ENCODE results near the gene TOX4. TPM values are rescaled to one million over a fixed set of nuclear protein-coding genes. Genes with fewer than 3 reads are reported as not detected.

Gene TOX4
- total and polyA plus RNA-seq, 2 of the 4 experiments (the other 2 are of a cell fraction) = 26.7 to 56.6 TPM

GRCh38 chr14:21498540-21499526 lies 21.8 kb downstream of the TOX4 start:
- Histone ChIP-seq H2BK20ac (ENCODE audit: low read depth, low read length) (no peak overlapping the region), H2AK5ac (ENCODE audit: low read depth, low read length) (no peak overlapping the region), H3K14ac (replicated peaks; ENCODE audit: low read depth, low read length) (no peak overlapping the region), H3K18ac (ENCODE audit: low read depth, low read length) (no peak overlapping the region), H4K5ac (ENCODE audit: low read depth, low read length) (no peak overlapping the region), H3K4me3 (ENCODE audit: insufficient read depth, low read depth, low read length) (no peak overlapping the region), H3K27me3 (ENCODE audit: control insufficient read depth, insufficient read depth, low read length) (no peaks in the 10 kb centered on the region), H3K9me1 (ENCODE audit: insufficient read depth, low read length) (peaks cover 9% of the 10 kb centered on the region), H4K8ac (ENCODE audit: low read depth in 2 of 2, low read length in 2 of 2) (no peak overlapping the region), H3K4me1 (ENCODE audit: control insufficient read depth, insufficient read depth, low read length) (peaks cover 6% of the 10 kb centered on the region), H4K91ac (ENCODE audit: insufficient read depth, low read depth, low read length) (no peak overlapping the region), H2BK5ac (ENCODE audit: low read depth, low read length, poor library complexity, severe bottlenecking) (no peak overlapping the region), H2BK15ac (ENCODE audit: low read depth, low read length) (no peak overlapping the region), H2BK120ac (ENCODE audit: low read depth, low read length) (no peak overlapping the region), H3K4ac (ENCODE audit: low read depth, low read length) (no peak overlapping the region), H4K20me1 (ENCODE audit: insufficient read depth, low read length) (no peaks in the 10 kb centered on the region), H3K9me3 (ENCODE audit: control insufficient read depth, insufficient read depth, low read length) (no peaks in the 10 kb centered on the region), H3K23ac (ENCODE audit: low read depth, low read length) (no peak overlapping the region), H3K27ac (ENCODE audit: insufficient read depth, low read length) (peak overlapping the region; percentile 33; the same call in 1 of the 2 replicates), H3K9ac (ENCODE audit: low read depth, low read length) (no peak overlapping the region), H2AFZ (replicated peaks; ENCODE audit: low read length, poor library complexity) (no peak overlapping the region), H3K4me2 (ENCODE audit: low read depth, low read length) (no peak overlapping the region), H2AK9ac (replicated peaks; ENCODE audit: low read depth, low read length, poor library complexity) (no peak overlapping the region), H3K36me3 (ENCODE audit: control insufficient read depth, insufficient read depth, low read length) (peaks cover 52% of the 10 kb centered on the region), H3K79me1 (ENCODE audit: low read depth in 1 of 2, low read length in 2 of 2) (peaks cover 14 to 19% of the 10 kb centered on the region in 2 experiments), H3K56ac (ENCODE audit: extremely low read depth, insufficient read depth, low read length) (no peak overlapping the region)
- ChIA-PET CTCF (interaction anchor here (0.6 to 1.7 kb wide), 11 partner anchors 11 to 224 kb away, joined by 3 to 10 read pairs (median 3); partner anchors contain the start of genes CHD8, METTL3, RAB2B and SALL2), POLR2A (ENCODE audit: unreplicated experiment) (interaction anchor here (0.7 kb wide), 1 partner anchor 56 kb away, joined by 3 read pairs; no protein-coding TSS in a partner anchor)
- DNase-seq = peak; percentile 73
- dilution Hi-C loops (cut with HindIII; ENCODE audit: low sequenced_read_pairs, unreplicated experiment) (no loop called here), intact Hi-C loops (cut with micrococcal nuclease) (loop anchor here (1.0 kb wide), 1 partner anchor 58 kb away; no protein-coding TSS in a partner anchor), in situ Hi-C loops (cut with MboI; ENCODE audit: low sequenced_read_pairs) (loop anchor here (5.0 kb wide), 1 partner anchor 53 kb away; no protein-coding TSS in a partner anchor)
- no CpG with 5 or more reads among the region's 5 CpGs for WGBS, 2 experiments (ENCODE audit: extremely low coverage in 2 of 2, insufficient read length in 1 of 2)
- peak; percentile 41; the same call in 1 of the 2 replicates for ATAC-seq (ENCODE audit: low read depth)
- BruUV-seq (replicated peaks) = no TSS peak
- peak; percentile 60 for TF ChIP-seq SMC3 (IDR thresholded peaks at IDR 0.05; ENCODE audit: low read depth, low read length)
- TF ChIP-seq CEBPB (IDR thresholded peaks at IDR 0.05; ENCODE audit: low read depth, low read length) = no peak
- TF ChIP-seq NFE2L2 (IDR thresholded peaks at IDR 0.05; ENCODE audit: low read depth, low read length) = no peak
- peak; percentile 49 for TF ChIP-seq CTCF (conservative IDR thresholded peaks at IDR 0.05; ENCODE audit: low read depth, low read length)
- peak; percentile 46 for TF ChIP-seq RAD21 (IDR thresholded peaks at IDR 0.05; ENCODE audit: low read length)

Data from IMR-90 (cell line).